HUDEP-2 (cell line): ENCODE results near the gene TRAK1.

Experiments used
- DNase-seq, 76 experiments: peaks; one replicate each; lab custom pipeline; 2025; ENCODE audit not compliant: unreplicated experiment in 76 of 76; lab: John Stamatoyannopoulos, UW

Gene TRAK1

DNA sequence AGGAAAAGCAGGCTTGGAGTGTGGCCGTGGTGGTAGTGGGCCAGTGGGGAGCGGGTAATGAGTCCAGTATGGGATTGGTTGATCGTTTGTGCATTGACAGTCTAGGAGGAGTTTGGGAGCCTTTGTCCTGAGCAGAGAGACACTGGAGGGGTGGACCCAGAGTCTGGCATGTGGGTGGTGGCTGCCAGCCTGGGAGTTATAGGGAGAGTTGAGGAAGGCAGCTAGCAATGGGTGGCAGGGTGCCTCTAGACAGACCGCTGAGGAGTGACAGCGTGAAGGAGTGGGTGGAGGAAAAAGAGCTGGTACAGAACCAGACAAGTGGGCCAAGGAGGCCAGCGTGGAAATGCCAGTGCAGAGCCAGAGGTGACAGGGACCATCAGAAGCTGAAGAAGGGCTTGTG lies 176.7 kb downstream of the TRAK1 start:
- no peak for DNase-seq

DNA sequence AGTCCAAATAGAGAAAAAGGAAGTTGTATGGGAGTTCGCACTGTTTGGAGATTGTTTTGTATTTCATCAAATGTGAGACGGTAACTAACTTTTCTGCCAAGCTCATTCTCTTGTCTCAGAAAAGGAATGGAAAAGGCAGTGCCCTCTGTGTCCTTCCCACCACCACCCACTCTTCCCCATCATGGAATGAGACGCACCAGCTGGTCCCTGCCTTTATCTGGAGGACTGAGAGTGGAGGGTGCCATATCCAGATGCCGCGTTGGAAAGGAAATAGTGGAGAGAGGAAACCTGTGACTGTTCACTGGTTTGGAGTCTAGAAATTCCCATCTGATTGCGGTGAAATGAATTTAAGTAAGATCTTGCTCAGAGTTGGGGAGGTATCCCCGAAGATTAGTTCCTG lies 178.5 kb downstream of the TRAK1 start:
- no peak for DNase-seq

DNA sequence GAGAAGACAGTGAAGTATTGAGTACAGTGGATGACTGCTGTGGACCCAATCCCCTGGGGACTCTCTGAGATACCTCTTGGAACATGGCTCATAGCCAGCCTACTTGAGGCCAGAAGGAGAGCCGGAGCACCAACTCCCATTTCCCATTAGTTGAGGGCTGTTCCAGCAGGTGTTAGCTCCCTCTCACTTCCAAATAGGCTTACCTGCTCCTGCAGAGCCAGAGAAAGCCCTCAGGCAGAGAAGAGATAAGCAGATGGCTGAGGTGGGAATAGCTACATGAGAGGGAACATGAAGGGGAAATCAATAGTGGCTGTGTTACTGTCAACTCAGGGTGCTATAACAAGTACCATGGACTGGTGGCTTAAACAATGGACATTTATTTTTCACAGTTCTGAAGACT lies 179.4 kb downstream of the TRAK1 start:
- no peak for DNase-seq

DNA sequence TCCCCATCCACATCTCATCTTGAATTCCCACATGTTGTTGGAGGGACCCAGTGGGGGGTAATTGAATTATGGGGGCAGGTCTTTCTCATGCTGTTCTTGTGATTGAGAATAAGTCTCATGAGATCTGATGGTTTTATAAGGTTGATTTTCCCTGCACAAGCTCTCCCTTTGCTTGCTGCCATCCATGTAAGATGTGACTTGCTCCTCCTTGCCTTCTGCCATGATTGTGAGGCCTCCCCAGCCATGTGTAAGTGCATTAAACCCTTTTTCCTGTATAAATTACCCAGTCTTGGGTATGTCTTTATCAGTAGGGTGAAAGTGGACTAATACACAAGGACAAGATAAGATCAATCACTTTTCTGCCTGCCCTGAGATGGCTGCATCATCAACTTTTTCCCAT lies 180.6 kb downstream of the TRAK1 start:
- no peak for DNase-seq

DNA sequence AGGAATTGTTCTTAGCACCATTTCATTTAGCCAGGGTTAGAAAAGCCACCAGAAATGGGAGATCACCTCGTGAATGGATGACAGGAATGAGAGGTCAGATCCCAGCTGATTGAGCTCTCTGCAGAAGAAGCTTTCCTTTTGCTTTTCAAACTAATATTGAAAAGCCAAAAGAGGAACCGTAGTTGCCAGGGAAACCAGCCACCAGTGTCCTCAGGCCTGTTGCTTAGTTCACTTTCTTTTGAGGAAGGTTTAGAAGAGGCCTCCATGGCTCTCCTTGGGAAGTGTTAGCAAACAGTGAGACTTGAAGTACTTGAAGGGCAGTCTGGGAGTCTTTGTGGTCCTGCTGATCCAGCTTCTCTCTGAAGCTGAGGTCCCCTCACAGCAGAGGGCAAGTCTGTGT lies 182.2 kb downstream of the TRAK1 start:
- DNase-seq: no peak

DNA sequence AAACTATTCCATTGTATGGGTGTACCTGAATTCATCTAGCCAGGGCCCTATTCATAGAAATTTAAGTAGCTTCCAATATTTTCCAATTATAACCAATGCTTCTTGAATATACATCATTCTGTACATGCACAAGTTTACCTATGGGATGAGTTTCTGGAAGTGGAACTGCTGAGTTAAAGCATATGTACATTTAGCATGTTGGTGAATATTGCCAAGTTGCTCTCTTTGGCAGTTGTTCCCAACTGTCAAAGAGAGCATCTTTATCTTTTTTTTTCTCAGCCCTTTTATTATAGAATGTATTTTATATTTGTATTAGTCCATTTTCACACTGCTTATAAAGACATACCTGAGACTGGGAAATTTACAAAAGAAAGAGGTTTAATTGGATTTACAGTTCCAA lies 183.1 kb downstream of the TRAK1 start:
- no peak for DNase-seq

DNA sequence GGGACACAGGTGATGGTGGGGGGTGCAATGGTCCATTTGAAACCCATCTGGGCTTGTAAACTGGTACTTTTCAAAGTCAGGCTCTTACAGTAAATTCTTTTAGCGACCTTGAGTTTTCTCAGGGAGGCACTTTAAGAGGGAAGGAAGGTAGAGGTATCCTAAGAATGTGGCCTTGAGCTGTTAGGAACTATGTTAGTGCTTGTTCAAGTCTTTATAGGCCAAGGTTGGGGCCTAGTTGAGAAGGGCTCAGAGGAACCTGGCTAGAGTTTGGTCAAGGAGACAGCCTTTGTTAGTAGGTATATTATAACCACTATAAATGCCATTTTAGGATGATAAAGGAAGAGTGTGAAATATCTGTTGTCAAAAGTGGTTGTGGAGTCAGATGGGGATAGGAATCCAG lies 184.1 kb downstream of the TRAK1 start:
- DNase-seq: no peak
